Occipital lobe (tissue), 2 donors: ENCODE measurements around the gene RABL6. TPM values are rescaled to one million over a fixed set of nuclear protein-coding genes. Genes with fewer than 3 reads are reported as not detected.
"Not testable (repeated sequence)": the region's sequence is repeated elsewhere in the genome, so short reads cannot be mapped to it uniquely, and the experiment has no call there.

Experiments
- DNase-seq: peaks from one replicate; lab custom pipeline; 2025; lab: John Stamatoyannopoulos, UW
- total RNA-seq: library from RNA; depleted of rRNA; stranded (reverse); fragments of >200 nt; gene quantifications from one replicate; pipeline ENCODE4 v1.2.3, GENCODE V29; 2014

Gene RABL6
- total RNA-seq, 1 donor from 2014 or later = 38.2 TPM

DNA sequence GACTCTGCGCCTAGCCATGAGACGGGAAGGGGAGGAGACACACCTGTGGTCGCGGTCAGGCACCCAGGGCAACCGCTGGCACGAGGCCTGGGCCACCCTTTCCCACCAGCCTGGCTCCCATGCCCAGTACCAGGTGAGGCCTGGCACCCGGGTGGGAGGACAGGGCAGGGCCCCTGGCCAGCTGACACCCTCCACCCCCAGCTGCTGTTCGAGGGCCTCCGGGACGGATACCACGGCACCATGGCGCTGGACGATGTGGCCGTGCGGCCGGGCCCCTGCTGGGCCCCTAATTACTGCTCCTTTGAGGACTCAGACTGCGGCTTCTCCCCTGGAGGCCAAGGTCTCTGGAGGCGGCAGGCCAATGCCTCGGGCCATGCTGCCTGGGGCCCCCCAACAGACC, 49.4 kb downstream of the RABL6 start:
- DNase-seq = no peak

GRCh38 chr9:136857581-136858412, 50.0 kb downstream of the RABL6 start:
- DNase-seq = no peak

DNA sequence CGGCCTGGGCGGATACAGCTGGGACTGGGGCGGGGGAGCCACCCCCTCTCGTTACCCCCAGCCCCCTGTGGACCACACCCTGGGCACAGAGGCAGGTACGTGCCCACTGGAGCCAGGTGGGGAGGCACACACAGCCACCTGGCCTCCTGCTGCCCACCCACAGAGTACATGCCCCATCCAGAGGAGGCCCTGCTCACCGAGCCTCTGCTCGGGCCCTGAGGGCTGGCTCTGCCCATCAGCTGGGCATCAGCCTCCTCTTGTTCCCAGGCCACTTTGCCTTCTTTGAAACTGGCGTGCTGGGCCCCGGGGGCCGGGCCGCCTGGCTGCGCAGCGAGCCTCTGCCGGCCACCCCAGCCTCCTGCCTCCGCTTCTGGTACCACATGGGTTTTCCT, 50.7 kb downstream of the RABL6 start:
- DNase-seq = no peak

DNA sequence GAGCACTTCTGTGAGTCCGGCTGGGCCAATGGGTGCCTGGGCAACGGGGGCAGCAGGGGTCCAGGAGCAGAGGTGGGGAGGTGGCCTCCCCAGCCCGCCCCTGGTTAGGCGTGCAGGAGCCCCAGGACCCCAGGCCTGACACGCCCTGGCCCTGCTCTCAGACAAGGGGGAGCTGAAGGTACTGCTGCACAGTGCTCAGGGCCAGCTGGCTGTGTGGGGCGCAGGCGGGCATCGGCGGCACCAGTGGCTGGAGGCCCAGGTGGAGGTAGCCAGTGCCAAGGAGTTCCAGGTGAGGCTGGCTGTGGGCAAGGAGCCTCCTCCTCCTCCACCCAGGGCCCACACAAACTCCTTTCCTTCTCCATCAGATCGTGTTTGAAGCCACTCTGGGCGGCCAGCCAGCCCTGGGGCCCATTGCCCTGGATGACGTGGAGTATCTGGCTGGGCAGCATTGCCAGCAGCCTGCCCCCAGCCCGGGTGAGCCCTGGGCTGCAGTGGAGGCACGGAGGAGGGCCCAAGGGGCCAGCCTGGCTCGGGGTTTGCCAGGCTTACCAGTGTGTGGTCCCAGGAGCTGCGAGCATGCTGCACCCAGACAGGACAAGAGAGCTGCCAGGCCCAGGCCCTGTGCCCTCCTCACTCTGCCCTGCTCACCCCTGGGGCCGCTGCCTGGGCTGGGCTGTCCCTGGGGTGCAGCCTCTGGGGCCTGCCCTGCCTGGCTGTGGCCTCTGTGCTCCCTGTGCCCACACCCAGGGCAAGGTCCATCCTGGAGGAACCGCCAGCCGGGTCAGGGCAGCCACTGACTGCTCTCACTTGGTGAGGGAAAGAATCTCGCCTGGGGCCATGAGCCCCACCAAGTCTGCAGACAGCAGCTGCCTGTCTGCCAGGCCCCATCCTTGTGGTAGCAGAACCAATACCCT, 51.4 kb downstream of the RABL6 start:
- DNase-seq = no peak

- DNase-seq = no peak
Observed at GRCh38 chr9:136860529-136860928, 52.8 kb downstream of the RABL6 start.

DNA sequence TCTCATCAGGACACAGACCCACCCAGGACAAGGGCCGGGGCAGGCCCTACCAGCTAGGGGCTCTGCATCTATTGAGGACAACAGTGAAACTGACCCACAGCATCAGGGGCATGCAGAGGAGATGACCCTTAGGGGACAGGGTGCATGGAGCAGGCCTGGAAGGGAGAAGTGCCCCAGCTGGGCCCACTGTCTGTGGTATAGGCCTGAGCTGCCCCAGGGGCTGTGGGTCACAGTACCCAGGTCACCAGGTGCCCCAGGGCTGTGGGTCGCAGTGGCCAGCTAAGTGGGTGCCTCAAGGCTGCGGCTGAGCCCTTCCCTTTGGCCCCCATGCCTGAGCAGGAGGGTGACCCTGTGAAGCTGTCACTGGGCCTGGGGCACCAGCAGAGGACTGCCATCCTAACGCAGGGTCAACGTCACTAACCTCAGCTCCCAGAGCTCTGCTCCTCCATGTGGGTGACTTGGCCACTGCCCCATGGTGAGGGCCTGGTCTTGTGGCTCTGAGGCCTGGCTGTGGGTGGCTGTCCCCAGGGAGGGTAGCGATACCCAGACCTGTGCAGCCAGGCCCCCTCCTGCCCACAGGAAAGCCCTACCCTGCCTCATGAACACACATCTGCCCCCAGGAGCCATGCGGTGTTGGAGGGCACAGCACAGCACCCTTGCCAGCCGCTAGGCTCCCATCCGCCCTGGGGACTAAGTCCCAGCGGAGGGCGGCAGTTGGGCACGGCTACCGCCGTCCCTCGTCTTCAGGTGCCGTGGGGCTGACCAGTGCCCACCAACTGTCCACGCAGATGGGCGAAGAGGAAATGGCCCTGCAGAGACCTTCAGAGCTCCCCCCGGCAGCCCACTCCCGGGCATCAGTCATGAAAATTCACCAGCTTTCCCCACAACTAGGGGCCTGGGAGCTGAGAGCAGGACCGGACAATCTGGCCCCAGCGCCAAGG, 53.5 kb downstream of the RABL6 start:
- no peak for DNase-seq

DNA sequence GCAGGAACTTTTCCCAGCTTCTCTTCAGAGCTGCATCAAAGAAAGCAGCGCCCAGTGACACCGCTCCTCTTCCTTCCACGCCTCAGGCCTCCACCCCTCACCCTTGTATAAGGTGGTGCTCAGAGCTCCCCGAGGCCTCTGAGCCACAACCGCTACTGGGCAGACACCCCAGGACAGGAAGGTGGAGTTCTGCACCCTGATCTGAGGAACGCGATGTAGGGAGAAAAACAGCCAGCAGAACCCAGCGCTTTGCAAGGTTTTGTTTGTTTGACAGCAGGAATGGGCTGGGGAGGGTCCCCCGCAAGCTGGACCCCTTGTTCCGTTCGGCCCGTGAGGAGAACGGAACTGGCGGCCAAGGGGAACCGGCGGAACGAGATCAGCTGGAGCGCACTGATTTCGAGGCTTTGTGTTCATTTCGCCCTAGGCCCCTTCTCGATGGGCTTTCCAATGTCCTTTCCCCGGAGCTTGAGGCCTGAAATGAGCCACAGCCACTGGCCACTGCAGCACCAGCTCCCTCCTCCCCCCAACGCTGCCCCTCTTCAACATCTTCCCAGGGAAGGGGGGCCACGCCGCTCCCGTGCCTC, 54.2 kb downstream of the RABL6 start:
- no peak for DNase-seq

DNA sequence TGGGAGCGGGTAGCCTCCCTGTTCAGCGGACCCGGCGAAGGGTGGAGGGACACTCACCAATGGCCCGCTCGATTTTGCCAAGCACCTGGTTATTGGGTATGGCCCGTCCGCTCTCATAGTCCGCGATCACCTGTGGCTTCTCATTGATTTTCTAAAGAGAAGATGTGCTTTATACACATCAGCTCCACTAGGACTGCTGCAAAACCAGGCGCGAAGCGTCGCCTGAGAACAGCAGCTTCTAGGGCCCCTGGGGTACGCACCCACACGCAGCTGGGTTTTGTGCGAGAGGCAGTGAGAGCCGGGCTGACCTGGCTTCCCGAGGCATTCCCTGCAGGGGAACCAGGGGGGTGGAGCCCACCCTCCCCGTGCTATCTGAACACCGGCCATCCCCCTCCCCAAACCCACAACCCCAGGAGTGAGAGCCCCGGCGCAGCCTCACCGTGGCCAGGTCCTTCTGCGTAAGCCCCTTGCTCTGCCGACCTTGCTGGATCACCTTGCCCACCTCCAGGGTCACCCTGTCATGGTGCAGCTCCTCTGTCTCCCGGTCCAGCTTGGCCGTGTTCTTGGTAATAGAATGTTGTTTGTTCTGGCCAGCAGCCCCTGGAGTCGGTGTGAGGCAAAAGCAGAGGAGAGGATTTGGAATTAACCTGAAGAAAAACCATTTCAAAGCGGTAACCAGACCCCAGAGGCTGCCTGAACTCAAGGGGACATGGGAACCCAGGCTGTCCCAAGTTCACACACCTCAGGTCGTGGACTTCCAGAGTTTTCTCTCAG, 55.3 kb downstream of the RABL6 start:
- DNase-seq = no peak

- DNase-seq = no peak
Observed at GRCh38 chr9:136863623-136864273, 56.0 kb downstream of the RABL6 start.

DNA sequence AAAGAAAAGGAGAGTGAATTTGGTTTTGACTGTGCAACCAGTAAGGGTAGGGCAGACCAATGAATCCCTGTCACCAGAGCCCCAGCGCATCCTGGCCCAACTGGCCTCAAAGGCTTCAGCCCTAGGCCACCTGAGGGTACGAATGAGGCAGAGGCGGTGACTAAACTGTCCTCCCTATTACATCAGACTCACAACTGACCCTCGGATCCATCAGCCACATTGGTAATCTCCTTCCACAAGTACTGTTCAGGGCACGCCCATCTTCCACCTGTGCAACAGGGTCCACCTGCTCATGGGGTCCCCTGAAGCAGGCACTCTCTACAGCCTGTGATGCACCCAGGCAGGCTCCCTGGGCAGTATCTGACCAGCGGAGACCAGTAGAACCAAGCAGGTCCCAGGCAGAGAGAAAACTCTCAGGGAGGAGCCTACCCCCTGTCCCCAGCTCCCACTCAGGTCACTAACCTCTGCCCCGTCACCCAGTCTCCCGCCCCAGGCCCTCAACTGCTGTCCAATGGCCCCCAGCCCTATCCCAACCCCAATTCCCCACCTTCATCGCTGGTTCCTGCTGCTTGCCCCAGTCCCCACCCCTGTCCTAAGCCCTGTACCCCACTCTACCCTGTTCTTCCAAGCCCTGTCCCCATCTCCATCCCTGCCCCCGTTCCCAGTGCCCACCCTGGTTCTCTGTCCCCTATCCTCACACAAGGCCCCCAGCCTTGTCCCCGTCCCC, 57.5 kb downstream of the RABL6 start:
- DNase-seq = no peak

DNA sequence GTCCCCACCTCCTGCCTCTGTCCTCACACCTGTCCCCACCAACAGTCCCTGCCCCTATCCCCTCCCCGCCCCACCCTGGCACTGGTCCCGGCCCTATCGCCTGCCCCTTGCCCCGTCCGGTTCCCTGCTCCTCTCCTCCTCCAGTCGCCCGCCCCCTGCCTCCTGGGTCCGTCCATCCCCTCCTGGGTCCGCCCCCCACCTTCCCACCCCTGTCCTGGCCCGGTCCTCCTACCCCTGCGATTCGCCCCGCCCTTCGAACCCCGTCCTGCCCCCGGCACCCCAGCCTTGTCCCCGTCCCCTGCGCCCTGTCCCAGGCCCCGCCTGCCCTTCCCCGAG, 58.0 kb downstream of the RABL6 start:
- DNase-seq = no peak

DNA sequence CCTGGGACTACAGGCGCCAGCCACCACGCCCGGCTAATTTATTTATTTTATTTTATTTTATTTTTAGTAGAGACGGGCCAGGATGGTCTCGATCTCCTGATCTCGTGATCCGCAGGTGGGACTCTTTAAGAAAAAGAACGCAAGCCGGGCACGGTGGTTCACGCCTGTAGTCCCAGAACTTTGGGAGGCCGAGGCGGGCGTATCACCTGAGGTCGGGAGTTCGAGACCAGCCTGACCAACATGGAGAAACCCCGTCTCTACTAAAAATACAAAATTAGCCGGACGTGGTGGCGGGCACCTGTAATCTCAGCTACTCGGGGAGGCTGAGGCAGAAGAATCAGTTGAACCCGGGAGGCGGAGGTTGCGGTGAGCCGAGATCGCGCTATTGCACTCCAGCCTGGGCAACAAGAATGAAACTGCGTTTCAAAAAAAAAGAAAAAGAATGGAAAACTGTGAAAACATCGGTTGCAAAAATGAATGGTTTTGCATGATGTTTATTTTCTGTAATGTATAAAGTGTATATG, 59.2 kb downstream of the RABL6 start:
- not testable (repeated sequence) for DNase-seq

- no peak for DNase-seq
Observed at GRCh38 chr9:136867480-136867879, 59.7 kb downstream of the RABL6 start.

DNA sequence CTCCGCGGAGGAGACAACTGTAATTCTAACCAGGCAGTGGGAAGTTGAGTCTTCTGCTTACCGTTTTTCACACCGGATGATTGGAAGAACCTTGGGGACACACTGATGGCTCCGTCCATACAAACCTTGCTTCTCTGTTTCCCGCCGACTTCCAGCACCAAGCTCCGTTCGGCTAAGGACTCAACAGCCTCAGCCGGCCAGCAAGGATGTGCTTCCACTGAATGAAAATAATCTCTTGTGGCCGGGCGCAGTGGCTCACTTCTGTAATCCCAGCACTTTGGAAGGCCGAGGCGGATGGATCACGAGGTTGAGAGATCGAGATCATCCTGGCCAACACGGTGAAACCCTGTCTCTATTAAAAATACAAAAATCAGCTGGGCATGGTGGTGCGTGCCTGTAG, 60.2 kb downstream of the RABL6 start:
- no peak for DNase-seq

DNA sequence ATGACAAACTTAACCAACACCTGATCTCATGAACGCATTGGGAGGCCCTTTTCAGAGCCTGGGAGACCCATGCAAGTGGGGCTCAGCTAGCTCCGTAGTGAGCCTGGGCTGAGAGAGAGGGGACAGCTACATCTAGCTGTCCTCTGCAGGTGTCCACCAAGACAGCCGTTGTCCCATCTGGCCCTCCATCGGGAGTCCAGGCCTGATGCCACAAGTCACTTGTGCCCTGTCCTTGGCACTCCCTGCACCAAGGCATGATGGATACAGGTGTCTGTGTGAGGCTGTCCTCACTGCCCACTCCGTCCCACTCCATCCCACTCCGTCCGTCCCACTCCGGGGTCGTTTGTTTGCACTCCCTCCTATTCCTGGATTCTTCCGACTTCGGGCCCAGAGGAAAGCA, 60.9 kb downstream of the RABL6 start:
- DNase-seq = no peak

DNA sequence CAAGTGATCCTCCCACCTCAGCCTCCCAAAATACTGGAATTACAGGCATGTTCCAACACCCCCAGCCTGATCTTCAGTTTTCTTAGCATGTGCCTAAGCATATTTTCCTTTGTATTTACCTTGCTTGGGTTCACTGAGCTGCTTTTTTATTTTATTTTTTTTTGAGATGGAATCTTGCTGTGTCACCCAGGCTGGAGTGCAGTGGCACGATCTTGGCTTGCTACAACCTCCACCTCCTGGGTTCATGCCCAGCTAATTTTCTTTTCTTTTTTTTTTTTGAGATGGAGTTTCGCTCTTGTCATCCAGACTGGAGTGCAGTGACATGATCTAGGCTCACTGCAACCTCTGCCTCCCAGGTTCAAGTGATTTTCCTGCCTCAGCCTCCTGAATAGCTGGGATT, 61.9 kb downstream of the RABL6 start:
- not testable (repeated sequence) for DNase-seq

DNA sequence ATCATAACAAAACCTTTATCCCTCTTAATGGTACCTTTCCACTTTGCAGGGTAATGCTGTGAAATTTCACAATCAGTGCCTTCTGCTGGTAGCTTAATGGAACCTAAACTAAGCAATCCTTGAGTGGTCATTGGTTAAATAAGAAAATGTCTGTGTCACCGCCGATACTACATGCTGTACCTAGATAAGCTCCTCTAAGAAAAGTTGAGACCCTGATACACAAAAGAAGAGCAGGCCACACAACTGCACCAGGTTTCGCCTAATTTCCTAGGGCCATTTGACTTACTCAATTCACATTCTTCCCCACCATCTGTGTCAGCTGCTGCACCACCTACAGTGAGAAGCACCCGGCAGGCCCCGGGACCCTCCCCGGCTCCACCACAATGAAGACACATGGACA, 67.4 kb downstream of the RABL6 start:
- DNase-seq = no peak

GRCh38 chr9:136876476-136876875, 68.7 kb downstream of the RABL6 start:
- no peak for DNase-seq

DNA sequence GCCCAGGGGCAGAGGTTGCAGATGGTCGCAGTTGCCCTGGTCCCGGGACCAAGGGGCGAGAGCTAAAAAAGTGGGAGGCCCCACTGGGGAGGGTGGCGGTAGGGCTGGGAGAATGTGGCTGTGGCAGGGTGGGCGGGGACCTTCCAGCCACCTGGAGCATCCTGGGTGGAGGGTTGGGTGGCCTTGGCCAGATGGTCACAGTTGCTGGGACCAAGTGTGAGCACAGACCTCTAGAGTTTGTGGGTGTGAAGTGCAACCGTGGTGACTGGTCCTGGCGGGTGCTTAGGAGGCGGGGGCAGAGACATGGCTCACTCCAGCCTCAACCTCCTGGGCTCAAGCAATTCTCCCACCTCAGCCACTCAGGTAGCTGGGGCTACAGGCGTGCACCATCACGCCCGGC, 72.9 kb downstream of the RABL6 start:
- DNase-seq = no peak
